NCI-H226 (cell line): ENCODE data around the gene YIF1B.

ENCODE experiments used
- DNase-seq: peaks from one replicate; pipeline ENCODE4 v3.0.0-alpha.2; 2015

Gene YIF1B

GRCh38 chr19:38303517-38304351, 12.0 kb downstream of the YIF1B start, which contains the start of gene C19orf33:
TSS of gene C19orf33 (plus strand) at chr19:38304251. CDS start at chr19:38304262, 11 bp downstream.
- DNase-seq: peak; percentile 92

GRCh38 chr19:38298821-38299680, 16.7 kb downstream of the YIF1B start:
- DNase-seq: peak; percentile 38

DNA sequence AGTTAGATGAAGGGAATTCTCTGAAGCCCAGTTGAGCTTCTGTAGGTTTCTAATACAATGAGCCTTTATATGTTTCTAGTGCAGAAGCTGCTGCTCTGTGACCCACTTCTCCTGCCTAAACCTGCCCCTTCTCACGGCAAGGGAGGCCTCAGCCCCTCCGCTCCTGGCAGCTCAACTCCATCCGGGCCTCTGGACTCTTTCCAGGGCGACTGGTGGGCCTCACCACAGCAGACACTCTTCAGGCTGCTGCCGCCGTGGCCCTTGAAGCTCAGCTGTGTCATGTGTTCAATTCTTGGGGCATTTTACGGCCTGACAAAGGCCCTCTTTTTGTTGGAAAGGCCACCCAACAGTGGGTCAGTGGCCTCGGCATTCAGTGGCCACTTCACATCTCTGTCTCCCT, 21.7 kb downstream of the YIF1B start:
- no peak for DNase-seq

DNA sequence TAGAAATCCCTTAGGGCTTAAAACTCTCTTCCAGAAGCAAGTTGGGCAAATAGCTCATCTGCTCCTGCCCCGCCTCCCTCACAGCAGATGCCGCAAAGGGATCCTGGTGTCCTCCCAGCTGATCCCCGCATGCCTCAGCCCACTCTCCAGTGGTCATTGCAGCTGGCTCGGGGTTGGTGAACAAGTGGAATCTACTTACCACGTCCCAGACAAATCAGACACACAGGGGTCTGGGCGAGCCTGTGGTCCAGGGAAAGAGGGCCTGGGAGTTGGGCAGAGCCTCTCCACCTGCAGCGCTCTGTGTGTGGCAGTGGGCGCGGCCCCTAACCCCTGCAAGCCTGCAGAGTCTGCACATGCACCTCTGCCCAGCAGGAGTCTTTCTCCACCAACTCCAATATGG, 22.5 kb downstream of the YIF1B start:
- DNase-seq: no peak

DNA sequence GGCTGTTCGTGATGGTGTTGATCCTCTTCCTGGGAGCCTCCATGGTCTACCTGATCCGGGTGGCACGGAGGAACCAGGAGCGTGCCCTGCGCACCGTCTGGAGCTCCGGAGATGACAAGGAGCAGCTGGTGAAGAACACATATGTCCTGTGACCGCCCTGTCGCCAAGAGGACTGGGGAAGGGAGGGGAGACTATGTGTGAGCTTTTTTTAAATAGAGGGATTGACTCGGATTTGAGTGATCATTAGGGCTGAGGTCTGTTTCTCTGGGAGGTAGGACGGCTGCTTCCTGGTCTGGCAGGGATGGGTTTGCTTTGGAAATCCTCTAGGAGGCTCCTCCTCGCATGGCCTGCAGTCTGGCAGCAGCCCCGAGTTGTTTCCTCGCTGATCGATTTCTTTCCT, 23.9 kb downstream of the YIF1B start:
- no peak for DNase-seq

DNA sequence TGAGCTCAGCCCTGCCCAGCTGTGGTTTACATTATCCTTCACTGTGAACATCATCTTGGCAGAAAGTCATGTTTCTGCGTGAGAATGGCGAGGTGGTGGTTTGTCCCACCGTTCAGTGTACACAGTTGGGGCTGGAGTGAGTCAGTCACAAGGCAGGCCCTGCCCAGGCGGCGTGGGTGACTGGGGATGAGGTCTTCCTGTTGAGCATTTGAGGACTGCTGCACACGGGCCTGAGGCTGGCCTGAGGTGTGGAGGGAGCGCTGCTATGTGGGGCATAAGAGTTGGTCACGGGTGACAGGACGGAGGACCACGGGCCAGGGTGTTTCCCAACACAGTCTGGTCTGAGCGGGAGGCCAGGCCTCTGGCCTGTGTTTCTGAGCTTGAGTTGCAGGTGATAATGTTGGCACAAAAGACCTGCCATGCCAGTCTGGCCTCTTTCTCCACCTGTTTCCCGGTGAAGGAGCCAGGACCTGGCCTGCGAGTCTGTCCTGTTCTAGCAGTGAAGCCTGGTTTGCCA, 25.1 kb downstream of the YIF1B start:
- DNase-seq: peak; percentile 2

DNA sequence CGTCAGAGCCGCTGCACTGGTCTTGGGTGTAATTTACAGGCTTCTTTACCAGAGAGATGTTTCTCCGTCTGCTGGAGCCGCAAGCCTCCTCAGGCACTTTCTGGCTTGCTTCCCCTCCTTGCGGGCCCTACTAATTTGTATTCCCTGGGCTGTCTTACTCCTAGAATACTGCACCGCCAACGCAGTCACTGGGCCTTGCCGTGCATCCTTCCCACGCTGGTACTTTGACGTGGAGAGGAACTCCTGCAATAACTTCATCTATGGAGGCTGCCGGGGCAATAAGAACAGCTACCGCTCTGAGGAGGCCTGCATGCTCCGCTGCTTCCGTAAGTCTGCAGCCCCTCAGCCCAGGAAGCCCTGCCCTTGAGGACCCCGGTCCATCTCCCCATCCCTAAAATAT, 25.8 kb downstream of the YIF1B start:
- DNase-seq: no peak

DNA sequence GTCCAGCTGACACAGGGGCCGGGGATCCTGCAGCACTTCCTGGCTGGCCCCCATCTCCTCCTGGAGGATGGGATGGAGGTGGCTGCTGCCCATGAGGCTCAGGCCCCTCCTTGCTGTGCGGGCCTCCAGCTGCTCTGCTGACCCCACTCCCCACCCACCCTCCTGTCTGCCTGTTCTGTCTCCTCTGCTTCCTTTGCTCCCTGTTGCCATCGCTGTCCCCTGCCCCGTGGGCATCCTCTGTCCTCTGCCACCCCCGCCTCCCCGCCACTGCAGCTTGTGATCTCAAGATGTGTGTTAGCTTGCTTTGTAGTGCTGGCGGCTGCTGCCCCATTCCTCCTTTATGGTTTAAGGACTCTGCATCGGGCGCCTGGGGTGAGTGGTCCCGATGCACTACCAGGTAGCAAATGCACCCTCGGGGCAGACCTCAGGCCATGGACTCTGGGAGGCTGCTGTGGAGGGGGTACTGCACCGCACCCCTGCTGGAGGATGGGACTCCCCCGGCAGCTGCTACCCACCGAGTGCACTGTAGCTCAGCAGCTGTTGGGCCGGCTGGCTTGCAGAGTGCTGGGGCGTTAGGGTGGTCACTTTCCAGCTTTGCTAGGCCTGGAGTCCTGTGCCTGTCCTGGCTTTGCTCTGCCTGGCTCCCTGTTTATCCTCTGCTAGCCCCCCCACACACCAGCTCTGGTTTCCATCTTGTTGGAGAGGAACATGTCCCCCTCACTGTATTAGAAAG, 27.5 kb downstream of the YIF1B start:
- no peak for DNase-seq

DNA sequence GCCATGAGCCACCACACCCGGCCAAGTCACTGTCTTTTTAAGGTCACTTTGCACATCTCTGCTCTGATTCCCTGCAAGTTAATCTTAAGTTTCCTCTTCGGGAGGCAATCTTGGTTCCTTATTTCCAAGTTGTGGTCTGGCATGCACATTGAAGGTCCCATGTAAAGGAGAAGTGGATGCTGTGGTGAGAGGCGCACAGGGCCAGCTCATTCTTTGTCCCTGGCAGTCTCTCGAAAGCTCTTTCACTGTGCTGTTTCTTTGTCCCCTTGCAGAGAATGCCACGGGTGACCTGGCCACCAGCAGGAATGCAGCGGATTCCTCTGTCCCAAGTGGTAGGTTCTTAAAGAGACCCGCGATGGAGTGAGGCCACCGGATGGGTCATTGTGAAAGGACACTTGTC, 28.1 kb downstream of the YIF1B start:
- no peak for DNase-seq

DNA sequence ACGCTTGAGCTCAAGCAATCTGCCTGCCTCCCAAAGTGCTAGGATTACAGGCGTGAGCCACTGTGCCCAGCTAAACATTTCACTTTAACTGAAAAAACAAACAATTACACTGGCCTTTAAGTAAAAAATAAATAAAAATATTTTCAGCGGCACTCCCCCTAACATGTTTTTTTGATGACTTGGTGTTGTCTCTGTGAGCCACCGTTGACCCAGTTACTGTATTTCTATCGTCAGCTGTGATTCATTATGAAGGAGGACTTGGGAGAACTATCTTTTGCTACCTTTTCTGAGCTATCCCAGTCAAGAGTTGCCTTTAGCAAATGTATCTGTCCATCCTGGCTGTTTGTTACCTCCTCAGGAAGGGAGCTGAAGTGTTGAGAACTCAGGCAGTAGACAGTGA, 30.2 kb downstream of the YIF1B start:
- no peak for DNase-seq

- DNase-seq: no peak
These were observed 31.3 kb downstream of the YIF1B start for GRCh38 chr19:38284422-38284821.

DNA sequence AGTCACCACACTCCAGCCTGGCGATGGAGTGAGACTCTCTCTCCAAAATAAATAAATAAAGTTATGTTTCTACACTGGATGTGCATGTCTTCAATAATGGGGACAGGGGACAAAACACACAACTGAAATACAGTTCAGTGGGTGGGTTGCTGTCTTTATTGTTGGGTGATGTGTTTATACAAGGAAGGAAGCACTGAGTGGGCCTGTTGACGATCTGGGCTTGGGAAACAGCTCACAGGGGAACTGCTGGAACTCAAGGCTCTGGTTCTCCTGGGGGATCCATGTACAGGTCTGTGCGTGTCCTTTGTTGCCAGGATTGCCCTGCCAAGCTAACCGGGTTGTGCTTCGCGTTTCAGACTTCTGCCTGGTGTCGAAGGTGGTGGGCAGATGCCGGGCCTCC, 32.5 kb downstream of the YIF1B start:
- no peak for DNase-seq

DNA sequence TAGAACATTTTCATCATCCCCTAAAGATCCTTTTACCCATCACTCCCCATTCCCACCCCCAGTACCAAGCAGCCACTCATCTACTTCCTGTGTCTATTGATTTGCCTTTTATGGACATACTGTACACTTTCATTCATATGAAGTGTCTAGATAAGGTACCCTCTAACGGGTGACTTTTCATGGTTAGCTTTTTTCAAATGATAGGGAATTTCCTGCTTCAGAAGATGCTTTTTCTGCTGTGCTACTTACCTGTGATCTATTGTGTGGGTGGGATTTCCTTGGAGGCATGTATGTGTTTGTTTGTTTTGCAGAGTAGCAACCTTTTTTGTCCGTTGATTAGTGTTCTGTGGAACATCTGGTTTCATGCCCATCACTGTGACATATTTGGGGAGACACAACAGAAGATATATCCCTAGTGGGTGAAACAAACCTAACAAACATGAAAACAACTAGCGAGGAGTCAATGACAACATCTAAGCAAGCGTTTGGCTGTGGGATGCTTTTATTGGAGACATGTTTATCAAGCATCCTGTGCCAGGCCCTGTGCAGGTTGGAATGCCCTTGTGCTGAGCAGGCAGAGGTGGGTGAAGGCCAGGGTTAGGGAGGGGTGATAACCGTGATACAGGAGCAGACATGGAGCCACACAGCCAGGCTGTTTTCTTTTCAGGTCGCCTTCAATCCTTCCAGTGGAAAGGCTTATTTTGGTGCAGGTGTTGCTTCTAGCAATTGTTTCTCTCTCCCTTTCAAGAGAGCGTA, 33.8 kb downstream of the YIF1B start:
- DNase-seq: no peak

- DNase-seq: no peak
These were observed 35.5 kb downstream of the YIF1B start for GRCh38 chr19:38280030-38280921.

DNA sequence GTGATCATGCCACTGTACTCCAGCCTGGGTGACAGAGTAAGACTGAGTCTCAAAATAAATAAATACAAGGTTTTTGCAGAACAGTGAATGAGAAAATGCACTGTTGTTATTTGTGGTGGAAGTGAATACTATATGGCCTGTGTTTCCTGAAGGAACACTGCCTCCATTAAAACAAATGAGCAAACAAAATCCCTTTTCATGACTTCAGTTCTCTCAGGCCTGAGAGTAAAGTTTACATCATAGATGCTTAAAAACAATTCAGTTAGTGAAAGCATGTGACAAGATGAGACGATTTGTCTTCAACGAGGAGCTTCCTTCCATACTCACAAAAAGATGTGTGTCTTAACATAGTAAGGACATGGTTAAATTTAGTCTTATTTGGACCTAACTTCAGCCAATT, 37.0 kb downstream of the YIF1B start:
- no peak for DNase-seq

DNA sequence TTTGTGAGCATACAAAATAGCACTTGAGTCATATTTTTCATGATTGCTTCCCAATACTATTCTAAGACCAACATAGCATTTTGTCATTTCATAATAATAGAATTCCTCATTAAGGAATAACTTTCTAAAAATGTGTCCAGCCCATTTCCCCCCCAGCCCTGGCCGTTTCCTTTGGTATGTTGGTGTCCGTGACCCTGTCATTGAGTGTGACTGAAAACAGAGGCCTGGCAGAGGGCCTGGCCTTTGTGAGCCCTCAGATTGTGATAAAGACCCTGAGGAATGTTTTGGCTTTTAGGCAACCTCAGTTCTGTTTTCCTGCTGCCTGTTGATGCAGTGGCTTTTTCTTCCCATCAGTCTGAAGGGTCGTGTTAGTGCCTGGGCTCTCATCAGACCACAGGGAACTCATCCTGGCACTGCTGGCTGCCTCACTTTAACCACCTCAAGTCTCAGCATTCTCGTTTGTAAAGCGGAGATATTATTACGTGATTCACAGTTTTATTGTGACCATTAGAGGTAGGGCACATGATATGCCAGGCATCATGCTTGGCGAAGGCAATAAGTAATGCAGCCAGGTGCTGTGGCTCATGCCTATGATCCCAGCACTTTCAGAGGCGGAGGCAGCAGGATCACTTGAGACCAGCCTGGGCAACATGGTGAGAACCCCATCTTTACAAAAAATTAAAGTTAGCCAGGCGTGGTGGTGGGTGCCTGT, 37.6 kb downstream of the YIF1B start:
- DNase-seq: no peak

GRCh38 chr19:38277549-38277948, 38.2 kb downstream of the YIF1B start:
- no peak for DNase-seq

GRCh38 chr19:38276942-38277517, 38.7 kb downstream of the YIF1B start:
- DNase-seq: no peak

DNA sequence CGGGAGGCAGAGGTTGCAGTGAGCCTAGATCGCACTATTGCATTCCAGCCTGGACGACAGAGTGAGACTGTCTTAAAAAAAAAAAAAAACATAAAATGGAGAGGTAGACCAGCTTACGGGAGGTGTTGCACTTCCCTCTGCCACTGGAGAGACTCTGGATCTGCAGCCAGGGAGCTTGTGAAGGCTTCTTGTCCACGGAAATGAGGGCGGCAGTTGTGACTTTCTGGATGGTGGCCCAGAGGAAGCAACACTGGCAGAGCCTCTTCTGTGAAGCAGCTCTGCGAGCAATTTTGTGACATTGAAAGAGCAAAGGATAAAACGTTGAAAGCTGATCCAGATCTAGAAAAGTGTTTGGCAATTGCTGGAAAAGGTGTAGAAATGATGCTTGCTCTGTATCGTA, 41.0 kb downstream of the YIF1B start:
- DNase-seq: no peak

- no peak for DNase-seq
These were observed 42.2 kb downstream of the YIF1B start for GRCh38 chr19:38273499-38273898.
